Stimulated activated CD4-positive, alpha-beta T cell treated with anti-CD3 and anti-CD28 coated beads, Interleukin-4, amount 100 ng/mL, for 1 hour (primary cell): Measurements from ENCODE around the gene C5AR1.
"Not testable (repeated sequence)": the region's sequence is repeated elsewhere in the genome, so short reads cannot be mapped to it uniquely, and the experiment has no call there.

Experiments
- DNase-seq: peaks from one replicate; pipeline ENCODE4 v3.0.0-alpha.2; 2020

The C5AR1 gene

DNA sequence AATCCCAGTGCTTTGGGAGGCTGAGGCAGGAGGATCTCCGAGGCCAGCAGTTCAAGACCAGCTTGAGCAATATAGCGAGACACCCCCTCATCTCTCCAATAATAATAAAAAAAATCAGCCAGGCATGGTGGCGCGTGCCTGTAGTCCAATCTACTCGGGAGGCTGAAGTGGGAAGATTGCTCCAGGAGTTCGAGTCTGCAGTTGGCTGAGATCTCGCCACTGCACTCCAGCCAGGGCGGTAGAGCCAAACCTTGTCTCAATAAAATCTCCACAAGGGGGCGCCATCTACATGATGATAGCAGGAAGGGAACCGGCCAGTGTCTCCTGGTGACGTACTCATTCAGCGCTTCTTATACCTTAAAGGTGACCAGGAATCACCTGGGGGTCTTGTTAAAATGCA lies 13.6 kb upstream of the C5AR1 start:
- peak; percentile 60 for DNase-seq

DNA sequence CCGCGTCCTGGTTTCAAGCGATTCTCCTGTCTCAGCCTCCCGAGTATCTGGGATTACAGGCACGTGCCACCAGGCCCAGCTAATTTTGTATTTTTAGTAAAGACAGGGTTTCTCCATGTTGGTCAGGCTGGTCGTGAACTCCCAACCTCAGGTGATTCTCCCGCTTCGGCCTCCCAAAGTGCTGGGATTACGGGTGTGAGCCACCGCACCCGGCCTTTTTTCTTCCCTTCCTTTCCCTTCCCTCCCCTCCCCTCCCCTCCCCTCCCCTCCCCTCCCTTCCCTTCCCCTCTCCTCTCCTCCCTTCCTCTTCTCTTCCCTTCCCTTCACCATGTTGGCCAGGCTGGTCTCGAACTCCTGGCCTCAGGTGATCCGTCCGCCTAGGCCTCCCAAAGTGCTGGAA lies 8.8 kb upstream of the C5AR1 start:
- not testable (repeated sequence) for DNase-seq

DNA sequence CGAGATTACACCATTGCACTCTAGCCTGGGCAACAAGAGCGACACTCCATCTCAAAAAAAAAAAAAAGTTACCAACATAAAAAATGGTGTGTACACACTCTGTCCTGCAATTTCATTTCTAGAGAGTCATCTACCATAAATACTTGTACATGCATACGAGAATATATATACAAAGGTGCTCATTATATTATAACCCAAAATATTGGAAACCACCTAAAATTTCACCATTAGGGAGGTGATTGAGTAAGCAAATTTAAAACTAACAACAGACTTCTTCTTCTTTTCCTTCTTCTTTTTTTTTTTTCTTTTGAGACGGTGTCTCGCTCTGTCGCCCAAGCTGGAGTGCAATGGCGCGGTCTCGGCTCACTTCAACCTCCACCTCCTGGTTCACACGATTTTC lies 7.4 kb upstream of the C5AR1 start:
- DNase-seq = no peak

DNA sequence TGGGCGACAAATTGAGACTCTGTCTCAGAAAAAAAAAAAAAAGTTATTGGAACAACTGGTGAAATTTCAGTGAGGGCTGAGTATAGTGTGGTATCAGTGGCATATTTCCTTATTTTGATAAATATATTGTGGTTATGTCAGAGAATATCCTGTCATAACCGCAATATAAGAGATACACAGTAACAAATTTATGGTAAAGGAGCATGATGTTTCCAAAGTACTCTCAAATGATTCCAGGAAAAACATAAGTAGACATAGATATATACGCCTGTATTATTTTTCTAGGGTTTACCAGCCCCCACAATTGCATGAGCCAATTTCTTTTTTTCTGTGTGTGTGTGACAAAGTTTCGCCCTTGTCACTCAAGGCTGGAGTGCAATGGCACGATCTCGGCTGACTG lies 5.7 kb upstream of the C5AR1 start:
- DNase-seq = no peak

DNA sequence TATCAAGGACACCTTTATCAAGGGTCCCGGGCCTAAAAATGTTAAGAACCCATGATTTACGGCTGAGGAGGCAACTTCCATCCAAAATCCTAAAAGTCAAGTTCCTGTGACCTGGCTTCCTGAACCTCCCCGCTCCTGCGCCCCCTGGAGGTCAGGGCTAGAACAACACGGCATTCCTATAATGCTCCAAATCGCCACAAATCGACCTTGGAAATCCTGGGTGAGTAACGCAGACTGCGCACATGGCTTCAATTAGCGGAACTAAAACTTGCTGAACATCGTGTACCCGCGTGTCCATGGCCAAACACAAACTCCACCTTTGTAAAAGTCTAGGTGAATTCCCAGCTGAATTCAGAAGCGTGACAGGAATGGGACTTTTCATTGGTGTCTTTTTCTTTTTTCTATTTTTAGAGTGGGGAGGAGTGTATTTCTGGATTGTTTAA lies 4.3 kb upstream of the C5AR1 start:
- peak; percentile 60 for DNase-seq

DNA sequence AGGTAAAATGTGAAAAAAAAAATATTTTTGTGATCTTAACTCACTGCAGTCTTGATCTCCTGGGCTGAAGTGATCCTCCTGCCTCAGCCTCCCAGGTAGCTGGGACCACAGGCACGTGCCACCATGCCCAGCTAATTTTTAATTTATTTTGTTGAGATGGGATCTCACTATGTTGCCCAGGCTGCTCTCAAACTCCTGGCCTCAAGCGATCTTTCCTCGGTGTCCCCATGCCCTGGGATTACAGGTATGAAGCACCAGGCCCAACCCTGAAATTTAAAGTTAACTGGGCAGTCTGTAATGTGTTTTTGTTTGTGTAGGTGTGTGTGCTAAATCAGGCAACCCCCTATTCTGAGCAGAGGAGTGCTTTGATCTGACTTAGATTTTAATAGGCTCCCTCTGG lies 3.4 kb upstream of the C5AR1 start:
- no peak for DNase-seq

DNA sequence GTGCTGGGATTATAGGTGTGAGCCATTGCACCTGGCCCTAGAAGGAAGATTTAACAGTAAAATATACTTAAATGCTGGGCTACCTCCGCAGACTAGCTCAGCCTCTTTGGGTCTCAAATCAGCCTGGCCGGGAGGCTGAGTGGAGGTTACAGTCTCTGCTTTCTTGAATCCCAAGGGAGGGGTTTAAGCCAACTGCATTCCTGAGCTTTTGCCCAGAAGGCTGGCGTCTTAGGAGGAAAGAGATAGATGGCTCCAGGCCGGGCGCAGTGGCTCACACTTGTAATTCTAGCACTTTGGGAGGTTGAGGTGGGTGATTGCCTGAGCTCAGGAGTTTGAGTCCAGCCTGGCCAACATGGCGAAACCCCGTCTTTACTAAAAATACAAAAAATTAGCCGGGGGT lies 623 bp upstream of the C5AR1 start:
- DNase-seq = no peak

DNA sequence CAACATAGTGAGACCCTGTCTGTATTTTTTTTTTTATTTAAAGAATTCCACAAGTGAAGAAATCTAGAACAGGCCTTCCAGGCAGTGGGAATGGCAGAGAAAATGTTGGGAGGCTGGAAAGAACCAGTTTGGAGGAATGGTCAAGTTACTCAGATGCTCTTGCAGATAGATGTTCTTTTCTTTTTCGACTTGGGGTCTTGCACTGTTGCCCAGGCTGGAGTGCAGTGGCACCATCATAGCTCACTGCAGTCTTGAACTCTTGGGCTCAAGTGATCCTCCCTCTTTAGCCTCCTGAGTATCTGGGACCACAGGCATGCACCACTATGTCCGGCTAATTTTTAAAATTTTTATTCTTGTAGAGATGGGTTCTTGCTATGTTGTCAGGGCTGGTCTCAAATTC lies 662 bp downstream of the C5AR1 start:
- no peak for DNase-seq

DNA sequence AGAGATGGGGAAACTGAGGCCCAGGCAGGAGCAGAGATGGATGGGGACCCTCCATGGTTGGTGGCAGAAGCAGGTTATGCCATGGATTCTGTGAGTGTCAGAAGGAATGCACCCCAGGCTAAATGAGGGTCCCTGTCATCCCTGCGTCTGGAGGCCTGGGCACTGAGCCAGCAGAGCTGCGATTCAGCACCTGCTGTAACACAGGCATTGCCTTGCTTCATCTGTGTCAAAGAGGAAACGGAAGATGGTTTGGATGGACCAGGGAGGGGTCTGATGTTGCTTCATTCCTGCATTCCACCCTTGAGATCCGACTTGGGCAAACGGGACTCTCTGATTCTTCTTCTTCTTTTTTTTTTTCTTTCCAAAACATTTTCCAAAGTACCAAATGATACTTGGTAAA lies 1.2 kb downstream of the C5AR1 start:
- DNase-seq = no peak

DNA sequence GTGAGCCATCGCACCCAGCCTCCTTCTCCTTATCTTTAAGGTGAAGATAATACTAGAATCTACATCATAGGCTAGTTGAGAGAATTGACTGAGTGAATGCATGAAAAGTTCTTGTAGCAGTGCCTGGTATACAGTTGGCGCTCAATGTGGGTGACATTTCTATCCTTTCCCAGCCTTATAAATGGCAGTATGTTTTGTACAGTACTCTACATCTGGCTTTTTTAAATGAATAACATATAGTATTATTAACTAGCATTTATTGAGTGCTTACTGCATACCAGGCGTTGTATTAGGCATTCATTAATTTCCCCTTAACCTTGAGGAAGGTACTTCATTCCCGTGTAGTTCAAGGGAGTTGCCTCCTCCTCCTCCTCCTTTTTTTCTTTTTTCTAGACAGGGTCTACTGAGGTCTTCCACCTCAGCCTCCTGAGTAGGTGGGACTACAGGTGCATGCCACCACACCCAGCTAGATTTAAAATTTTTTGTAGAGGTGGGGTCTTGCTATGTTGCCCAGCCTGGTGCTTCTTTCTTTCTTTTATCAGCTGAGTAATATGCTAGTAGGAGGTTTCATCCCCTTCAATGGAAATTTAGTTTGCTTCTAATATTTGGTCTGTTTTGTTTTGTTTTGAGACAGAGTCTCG lies 2.8 kb downstream of the C5AR1 start:
- no peak for DNase-seq

DNA sequence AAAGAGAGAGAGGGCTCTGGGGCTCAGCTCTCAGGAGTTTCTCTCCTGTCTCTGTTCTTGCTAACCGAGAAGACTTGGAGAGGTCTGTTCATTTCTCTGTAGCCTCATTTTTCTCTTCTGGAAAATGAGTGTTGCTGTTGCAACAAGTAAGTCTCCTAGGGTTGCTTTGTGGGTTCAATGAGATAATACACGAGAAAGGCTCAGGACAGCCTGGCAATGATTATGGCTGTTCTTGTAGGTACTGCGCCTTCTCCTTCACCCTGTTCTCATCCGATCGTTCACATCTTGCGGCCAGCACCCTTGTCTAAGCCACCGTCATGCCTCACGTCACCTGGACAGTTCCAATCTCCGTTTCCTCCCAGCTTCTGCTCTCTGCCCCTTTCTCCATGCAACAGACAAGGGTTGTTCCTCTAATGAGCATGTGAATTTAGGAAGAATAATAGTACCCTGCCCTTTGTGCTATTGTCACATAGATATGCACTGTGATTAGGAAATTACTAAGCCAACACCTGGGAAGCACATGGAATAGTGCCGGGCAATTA lies 4.2 kb downstream of the C5AR1 start:
- DNase-seq = no peak

DNA sequence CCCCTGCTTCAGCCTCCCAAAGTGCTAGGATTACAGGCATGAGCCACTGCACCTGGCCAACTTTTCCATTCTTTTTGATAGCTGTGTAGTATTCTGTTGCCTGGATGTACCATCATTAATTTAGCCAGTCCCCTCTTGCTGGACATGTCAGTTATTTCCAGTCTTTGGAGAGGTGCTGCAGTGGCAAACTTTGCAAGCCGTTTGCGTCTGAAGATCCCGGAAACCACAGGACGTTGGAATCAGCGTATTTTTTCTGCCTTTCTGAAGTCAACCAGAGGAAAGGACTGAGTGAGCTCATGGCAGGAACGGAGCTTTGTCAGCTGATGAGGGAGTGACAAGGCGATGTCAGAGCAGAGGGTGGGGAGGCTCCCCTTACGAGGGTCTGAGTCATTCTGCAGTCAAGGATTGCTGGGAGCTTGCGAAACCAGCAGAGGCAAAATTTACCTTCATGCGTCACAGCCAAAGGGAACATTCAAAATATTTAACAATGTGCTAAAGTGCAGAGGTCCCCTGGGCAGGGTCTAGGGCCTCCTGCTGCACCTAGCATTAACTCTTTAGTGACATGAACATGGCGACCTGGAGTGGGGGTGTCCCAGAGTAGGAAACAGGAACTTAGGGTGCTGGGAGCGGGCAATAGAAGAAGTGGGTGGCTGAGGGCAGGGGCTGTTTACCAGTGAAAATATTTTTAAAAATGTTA lies 5.6 kb downstream of the C5AR1 start:
- peak; percentile 32 for DNase-seq

DNA sequence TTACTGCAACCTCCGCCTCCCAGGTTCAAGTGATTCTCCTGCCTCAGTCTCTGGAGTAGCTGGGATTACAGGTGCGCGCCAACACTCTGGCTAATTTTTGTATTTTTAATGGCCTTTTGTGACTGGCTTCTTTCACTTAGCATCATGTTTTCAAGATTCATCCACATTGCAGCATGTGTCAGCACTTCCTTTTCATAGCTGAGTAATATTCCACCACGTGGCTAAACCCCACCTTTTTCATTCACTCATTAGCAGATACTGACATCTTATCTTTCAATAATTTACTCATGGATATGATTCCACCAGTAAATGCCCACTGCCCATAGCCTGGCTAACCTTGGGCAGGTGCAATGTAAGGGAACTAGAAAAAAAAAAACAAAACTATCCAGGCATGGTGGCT lies 6.9 kb downstream of the C5AR1 start:
- no peak for DNase-seq

DNA sequence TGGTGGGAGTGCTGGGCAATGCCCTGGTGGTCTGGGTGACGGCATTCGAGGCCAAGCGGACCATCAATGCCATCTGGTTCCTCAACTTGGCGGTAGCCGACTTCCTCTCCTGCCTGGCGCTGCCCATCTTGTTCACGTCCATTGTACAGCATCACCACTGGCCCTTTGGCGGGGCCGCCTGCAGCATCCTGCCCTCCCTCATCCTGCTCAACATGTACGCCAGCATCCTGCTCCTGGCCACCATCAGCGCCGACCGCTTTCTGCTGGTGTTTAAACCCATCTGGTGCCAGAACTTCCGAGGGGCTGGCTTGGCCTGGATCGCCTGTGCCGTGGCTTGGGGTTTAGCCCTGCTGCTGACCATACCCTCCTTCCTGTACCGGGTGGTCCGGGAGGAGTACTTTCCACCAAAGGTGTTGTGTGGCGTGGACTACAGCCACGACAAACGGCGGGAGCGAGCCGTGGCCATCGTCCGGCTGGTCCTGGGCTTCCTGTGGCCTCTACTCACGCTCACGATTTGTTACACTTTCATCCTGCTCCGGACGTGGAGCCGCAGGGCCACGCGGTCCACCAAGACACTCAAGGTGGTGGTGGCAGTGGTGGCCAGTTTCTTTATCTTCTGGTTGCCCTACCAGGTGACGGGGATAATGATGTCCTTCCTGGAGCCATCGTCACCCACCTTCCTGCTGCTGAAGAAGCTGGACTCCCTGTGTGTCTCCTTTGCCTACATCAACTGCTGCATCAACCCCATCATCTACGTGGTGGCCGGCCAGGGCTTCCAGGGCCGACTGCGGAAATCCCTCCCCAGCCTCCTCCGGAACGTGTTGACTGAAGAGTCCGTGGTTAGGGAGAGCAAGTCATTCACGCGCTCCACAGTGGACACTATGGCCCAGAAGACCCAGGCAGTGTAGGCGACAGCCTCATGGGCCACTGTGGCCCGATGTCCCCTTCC lies 10.5 kb downstream of the C5AR1 start:
- DNase-seq = no peak

DNA sequence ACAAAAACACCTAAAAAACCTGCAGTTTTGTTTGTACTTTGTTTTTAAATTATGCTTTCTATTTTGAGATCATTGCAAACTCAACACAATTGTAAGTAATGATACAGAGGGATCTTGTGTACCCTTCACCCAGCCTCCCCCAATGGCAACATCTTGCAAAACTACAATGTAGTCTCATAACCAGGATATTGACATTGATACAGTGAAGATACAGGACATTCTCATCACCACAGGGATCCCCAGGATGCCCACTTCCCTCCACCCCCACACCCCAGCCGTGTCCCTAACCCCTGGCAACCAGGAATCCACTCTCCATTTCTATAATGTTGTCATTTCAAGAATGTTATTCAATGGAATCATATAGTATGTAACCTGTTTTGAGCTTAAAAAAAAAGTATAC lies 12.0 kb downstream of the C5AR1 start:
- DNase-seq = no peak

DNA sequence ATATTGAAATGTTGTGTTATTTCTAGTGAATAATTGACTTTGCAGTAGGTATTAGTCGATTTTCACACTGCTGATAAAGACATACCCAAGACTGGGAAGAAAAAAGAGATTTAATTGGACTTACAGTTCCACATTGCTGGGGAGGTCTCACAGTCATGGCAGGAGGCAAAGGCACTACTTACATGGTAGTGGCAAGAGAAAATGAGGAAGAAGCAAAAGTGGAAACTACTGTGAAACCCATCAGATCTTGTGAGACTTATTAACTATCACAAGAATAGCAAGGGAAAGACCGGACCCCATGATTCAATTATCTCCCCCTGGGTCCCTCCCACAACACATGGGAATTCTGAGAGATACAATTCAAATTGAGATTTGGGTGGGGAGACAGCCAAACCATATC lies 12.4 kb downstream of the C5AR1 start:
- DNase-seq = no peak

DNA sequence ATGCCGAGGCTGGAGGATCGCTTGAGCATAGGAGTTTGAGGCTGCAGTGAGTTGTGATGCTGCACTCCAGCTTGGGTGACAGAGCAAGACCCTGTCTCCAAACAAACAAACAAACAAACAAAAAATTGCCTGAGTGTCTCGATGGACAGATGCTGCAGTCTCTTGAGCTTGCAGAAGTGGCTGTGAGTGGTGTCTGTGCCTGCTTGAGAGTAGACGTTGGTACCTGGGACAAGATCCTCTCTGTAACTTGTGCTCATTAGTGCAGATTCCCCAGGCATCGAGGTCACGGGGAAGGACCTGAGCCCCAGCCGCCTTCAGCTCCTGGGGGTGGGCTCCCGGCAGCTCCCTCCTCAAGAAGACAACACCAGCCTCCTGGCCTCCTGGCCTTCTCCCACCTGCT lies 13.7 kb downstream of the C5AR1 start:
- DNase-seq = no peak

DNA sequence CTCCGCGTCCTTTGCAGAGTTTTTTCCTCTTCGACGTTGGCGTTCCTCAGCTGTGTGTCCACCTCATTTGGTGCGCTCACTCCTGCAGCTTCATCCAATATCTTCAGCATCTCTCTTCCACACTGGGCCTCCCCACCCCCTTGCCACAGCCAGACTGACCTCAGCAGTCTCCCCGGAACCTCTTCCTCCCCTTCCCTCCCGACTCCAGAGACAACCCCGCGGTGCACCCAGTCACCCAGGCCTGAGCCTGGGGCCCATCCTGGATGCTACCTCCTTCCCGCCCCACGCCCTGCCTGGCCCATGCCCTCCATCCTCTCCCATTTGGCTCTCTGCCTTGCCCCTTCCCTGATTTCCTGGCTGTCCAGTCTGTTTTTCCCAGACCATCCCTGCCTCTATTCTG lies 14.2 kb downstream of the C5AR1 start:
- DNase-seq = no peak

DNA sequence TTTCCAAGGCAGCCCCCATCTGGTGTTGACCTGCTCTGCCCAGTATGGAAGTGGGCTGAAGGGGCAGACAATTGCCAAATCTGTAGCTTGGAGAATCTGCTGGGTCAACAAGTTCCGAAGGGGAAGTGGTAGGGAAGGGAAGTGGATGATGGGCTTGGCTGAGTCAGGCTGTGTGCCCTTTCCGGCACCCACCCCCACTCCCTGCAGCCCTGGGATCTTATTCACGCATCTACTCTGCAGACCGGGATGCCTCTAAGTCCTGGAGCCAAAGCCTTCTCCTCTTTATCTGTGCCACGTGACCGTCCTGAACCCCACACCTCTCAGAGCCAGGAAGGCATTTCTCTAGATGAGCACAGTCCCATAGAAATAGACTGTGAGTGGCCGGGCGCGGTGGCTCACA lies 14.8 kb downstream of the C5AR1 start:
- DNase-seq = no peak

DNA sequence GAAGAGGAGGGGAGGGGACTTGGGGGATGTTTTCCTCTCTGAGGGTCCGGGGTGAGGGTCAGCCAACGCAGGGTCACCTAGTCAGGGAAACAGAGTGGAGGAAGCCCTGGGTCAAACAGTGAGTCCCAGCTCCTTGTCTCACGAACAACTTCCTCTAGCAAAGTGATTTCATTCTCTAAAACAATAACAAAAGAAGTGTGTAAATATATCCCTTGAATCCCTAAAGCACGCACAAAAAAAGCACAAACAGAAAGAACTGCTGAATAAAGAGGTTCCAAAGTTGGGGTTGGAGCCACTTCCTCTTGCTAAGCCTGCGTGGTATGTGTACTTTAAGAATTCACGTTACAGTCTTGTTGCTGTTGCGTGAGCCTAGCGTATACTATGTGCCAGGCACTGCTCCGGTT lies 20.8 kb downstream of the C5AR1 start:
- DNase-seq = no peak

DNA sequence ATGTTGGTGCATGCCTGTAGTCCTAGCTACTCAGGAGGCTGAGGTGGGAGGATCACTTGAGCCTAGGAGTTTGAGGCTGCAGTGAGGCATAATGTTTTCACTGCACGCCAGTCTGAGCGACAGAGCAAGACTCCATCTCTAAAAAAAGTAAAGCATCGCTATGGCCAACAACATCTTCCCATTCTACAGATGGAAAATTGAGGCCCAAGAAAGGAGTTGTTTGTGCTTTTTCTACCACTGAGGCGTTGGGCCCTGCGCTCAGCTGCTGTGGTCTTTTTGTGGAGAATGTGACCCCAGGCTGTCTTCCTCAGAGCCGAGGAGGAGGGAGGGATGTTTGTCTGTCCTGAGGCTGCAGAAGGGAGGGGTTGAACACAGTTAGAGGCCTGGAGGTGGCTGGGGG lies 21.8 kb downstream of the C5AR1 start:
- DNase-seq = no peak

DNA sequence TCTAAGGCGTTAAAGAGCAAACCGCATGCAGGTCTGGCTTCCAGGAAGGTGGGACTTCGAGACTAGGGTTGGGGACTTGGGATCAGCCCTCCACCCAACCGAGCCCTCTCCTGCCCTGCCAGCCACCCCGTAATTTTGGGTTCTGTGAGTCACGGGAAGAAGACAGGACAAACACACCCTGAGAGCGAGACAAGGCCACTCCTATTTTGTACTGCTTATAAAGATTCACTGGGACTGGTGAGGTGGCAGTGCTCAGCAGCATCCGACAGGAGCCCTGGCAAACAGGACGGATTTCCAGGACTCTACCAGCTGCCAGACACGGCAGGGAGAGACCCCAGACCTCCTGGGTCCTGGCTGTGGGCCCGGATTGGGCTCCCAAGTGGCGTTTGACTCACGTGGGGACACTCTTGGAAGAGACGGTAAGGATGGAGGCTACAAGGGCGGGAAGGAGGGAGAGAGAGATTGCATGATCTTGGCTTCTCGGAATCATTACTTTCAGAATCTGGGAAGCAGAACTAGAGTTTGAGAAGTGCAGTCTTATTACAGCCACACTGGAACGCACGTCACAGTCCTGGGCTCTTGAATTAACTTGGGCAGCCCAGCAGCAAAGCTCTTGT lies 22.4 kb downstream of the C5AR1 start, which contains the start of gene C5AR2:
Gene C5AR2, plus strand, starts transcription at position 245 of the 617 bp plus-strand sequence. CDS start 8,625 bp downstream, outside the sequence.
- no peak for DNase-seq
